Measurements from ENCODE around the gene STRIT1.
A peak's percentile ranks its signal among the peaks of the same experiment; 100 is the strongest.
"Not testable (repeated sequence)": the region's sequence is repeated elsewhere in the genome, so short reads cannot be mapped to it uniquely, and the experiment has no call there.

STRIT1 gene

GRCh38 chr3:155270485-155271342 lies 22.8 kb downstream of the STRIT1 start:
- TF ChIP-seq GATA1 (IDR thresholded peaks at IDR 0.05; ENCODE audit: low read depth, low read length) (no peak), POLR2A (IDR thresholded peaks at IDR 0.05; ENCODE audit: low read length) (no peak)
- no peak for DNase-seq

GRCh38 chr3:155270063-155270462 lies 23.4 kb downstream of the STRIT1 start:
- no peak for DNase-seq
- no peak for TF ChIP-seq POLR2A (IDR thresholded peaks at IDR 0.05; ENCODE audit: low read length)
- no peak for TF ChIP-seq GATA1 (IDR thresholded peaks at IDR 0.05; ENCODE audit: low read depth, low read length)

GRCh38 chr3:155262855-155263254 lies 30.6 kb downstream of the STRIT1 start:
- not testable (repeated sequence) for DNase-seq

GRCh38 chr3:155262295-155262694 lies 31.2 kb downstream of the STRIT1 start:
- no peak for TF ChIP-seq POLR2A (IDR thresholded peaks at IDR 0.05; ENCODE audit: low read length)
- TF ChIP-seq GATA1 (IDR thresholded peaks at IDR 0.05; ENCODE audit: low read depth, low read length): no peak
- DNase-seq: no peak

- no peak for TF ChIP-seq GATA1 (IDR thresholded peaks at IDR 0.05; ENCODE audit: low read depth, low read length)
- no peak for DNase-seq
Measured at GRCh38 chr3:155254445-155254844, 39.0 kb downstream of the STRIT1 start.

- DNase-seq: peak in 1 of 2 experiments; percentile 11
- TF ChIP-seq GATA1 (IDR thresholded peaks at IDR 0.05; ENCODE audit: low read depth, low read length) (no peak), POLR2A (IDR thresholded peaks at IDR 0.05; ENCODE audit: low read length) (no peak)
Measured at GRCh38 chr3:155252535-155252934, 40.9 kb downstream of the STRIT1 start.

GRCh38 chr3:155252021-155252420 lies 41.5 kb downstream of the STRIT1 start:
- no peak for TF ChIP-seq POLR2A (IDR thresholded peaks at IDR 0.05; ENCODE audit: low read length)
- no peak for TF ChIP-seq GATA1 (IDR thresholded peaks at IDR 0.05; ENCODE audit: low read depth, low read length)
- DNase-seq: no peak

- TF ChIP-seq GATA1 (IDR thresholded peaks at IDR 0.05; ENCODE audit: low read depth, low read length): no peak
- TF ChIP-seq POLR2A (IDR thresholded peaks at IDR 0.05; ENCODE audit: low read length): no peak
- peak in 1 of 2 experiments; percentile 42 for DNase-seq
Measured at GRCh38 chr3:155248531-155249187, 44.8 kb downstream of the STRIT1 start.

GRCh38 chr3:155244699-155245098 lies 48.8 kb downstream of the STRIT1 start:
- DNase-seq: no peak
- TF ChIP-seq POLR2A (IDR thresholded peaks at IDR 0.05; ENCODE audit: low read length) (no peak), GATA1 (IDR thresholded peaks at IDR 0.05; ENCODE audit: low read depth, low read length) (no peak)

- DNase-seq: no peak
Measured at GRCh38 chr3:155244216-155244615, 49.3 kb downstream of the STRIT1 start.

GRCh38 chr3:155243512-155243921 lies 50.0 kb downstream of the STRIT1 start:
- DNase-seq: no peak
- TF ChIP-seq POLR2A (IDR thresholded peaks at IDR 0.05; ENCODE audit: low read length) (no peak), GATA1 (IDR thresholded peaks at IDR 0.05; ENCODE audit: low read depth, low read length) (no peak)

More at GRCh38 chr3:155244216-155244615, 49.3 kb downstream of the STRIT1 start:
- no peak for TF ChIP-seq GATA1 (IDR thresholded peaks at IDR 0.05; ENCODE audit: low read depth, low read length)

GRCh38 chr3:155242342-155242741 lies 51.1 kb downstream of the STRIT1 start:
- TF ChIP-seq POLR2A (IDR thresholded peaks at IDR 0.05; ENCODE audit: low read length) (no peak), GATA1 (IDR thresholded peaks at IDR 0.05; ENCODE audit: low read depth, low read length) (no peak)
- no peak for DNase-seq

- no peak for DNase-seq
- TF ChIP-seq GATA1 (IDR thresholded peaks at IDR 0.05; ENCODE audit: low read depth, low read length): no peak
- TF ChIP-seq POLR2A (IDR thresholded peaks at IDR 0.05; ENCODE audit: low read length): no peak
Measured at GRCh38 chr3:155241579-155241978, 51.9 kb downstream of the STRIT1 start.

All from erythroblast (primary cell).